ENCODE results near the gene MAML2. TPM values are rescaled to one million over a fixed set of nuclear protein-coding genes. Genes with fewer than 3 reads are reported as not detected.

Gene MAML2
- total and polyA plus RNA-seq, 2 of the 8 experiments (the other 6 are each of a cell fraction or from before 2014, with no cell fraction given), result 3.8 to 6.6 TPM

DNA sequence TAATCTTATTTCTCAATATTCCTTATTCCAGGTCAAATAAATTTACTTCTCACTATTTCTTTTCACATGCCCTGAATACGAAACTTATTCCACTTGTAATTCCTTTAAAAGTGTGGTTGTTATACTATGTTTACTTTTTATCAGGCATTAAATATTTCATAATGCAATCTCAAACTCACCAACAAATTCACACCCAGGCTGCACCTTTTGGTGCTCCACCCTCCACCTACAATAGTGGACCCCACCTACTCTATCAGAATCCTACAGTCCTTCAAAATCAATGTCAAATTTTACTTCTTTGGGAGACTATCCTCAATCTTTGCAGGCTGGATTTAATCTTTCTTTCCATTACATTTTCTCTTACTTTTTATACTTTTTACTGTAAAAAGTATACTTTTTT lies 353.2 kb downstream of the MAML2 start:
- WGBS, 2 experiments (ENCODE audit: extremely low coverage in 1 of 2, insufficient coverage in 1 of 2, insufficient read length in 1 of 2, insufficient replicate concordance in 2 of 2, low coverage in 1 of 2, low lambda C conversion rate in 2 of 2, missing lambda C conversion rate in 1 of 2), result 97% methylated on average over 1 of the region's 1 CpG; no CpG with 5 or more reads in 1 of the 2 experiments
- ChIA-PET POLR2A (ENCODE audit: partially characterized antibody) (no interaction called here), CTCF (ENCODE audit: partially characterized antibody) (no interaction called here)
- Histone ChIP-seq H2AFZ (ENCODE audit: low read length) (no peak overlapping the region), H3K4me1 (replicated peaks in 1 of 4; ENCODE audit: control insufficient read depth in 3 of 4, insufficient read depth in 4 of 4, low read length in 3 of 4) (peaks cover 0 to 7% (median 3%) of the 10 kb centered on the region in 4 experiments; a peak in 4 of 7 replicates), H2BK12ac (ENCODE audit: low read depth, low read length) (no peak overlapping the region), H3K23ac (ENCODE audit: insufficient read length) (no peak overlapping the region), H4K91ac (replicated peaks; ENCODE audit: insufficient read length, low read length) (no peak overlapping the region), H3K9me3 (ENCODE audit: insufficient read depth in 2 of 2, low read depth in 1 of 2, low read length in 1 of 2) (no peaks in the 10 kb centered on the region), H3K79me2 (ENCODE audit: control insufficient read depth in 1 of 2, insufficient read depth in 2 of 2, low read length in 2 of 2) (no peaks in the 10 kb centered on the region), H4K20me1 (replicated peaks in 1 of 2; ENCODE audit: control insufficient read depth in 1 of 2, insufficient read depth in 2 of 2, low read length in 2 of 2) (no peaks in the 10 kb centered on the region), H3K36me3 (ENCODE audit: control insufficient read depth in 2 of 4, insufficient read depth in 4 of 4, low read length in 3 of 4) (no peaks in the 10 kb centered on the region), H4K5ac (ENCODE audit: insufficient read length, low read depth, low read length) (no peak overlapping the region), H3K4me2 (ENCODE audit: insufficient read depth in 1 of 2, low read depth in 2 of 2, low read length in 2 of 2) (no peak overlapping the region), H3K9ac (replicated peaks in 1 of 4; ENCODE audit: extremely low read depth in 1 of 4, low read depth in 3 of 4, low read length in 3 of 4) (no peak overlapping the region), H2BK120ac (replicated peaks; ENCODE audit: low read depth, low read length) (no peak overlapping the region), H3K79me1 (ENCODE audit: low read depth, low read length) (no peaks in the 10 kb centered on the region), H3K4me3 (ENCODE audit: extremely low read depth in 1 of 4, insufficient read depth in 2 of 4, low read depth in 3 of 4, low read length in 4 of 4) (no peak overlapping the region), H3K27me3 (replicated peaks in 1 of 4; ENCODE audit: control insufficient read depth in 3 of 4, extremely low read depth in 1 of 4, insufficient read depth in 3 of 4, low read length in 3 of 4) (no peaks in the 10 kb centered on the region), H2BK15ac (ENCODE audit: low read length) (no peak overlapping the region), H3K14ac (ENCODE audit: insufficient read length) (no peak overlapping the region), H3K18ac (ENCODE audit: extremely low read depth, low read length) (no peak overlapping the region), H2BK20ac (ENCODE audit: low read length) (no peak overlapping the region), H4K8ac (ENCODE audit: extremely low read depth, insufficient read depth, low read length) (no peak overlapping the region), H3K56ac (replicated peaks; ENCODE audit: insufficient read length, low read depth, low read length) (no peak overlapping the region), H2AK5ac (ENCODE audit: low read depth, low read length) (no peak overlapping the region), H3K23me2 (ENCODE audit: low read depth, low read length) (peaks cover 2% of the 10 kb centered on the region; the same call in 1 of the 2 replicates), H2BK5ac (ENCODE audit: low read depth, low read length) (no peak overlapping the region), H3K4ac (replicated peaks; ENCODE audit: insufficient read length, low read depth, low read length) (no peak overlapping the region), H3K27ac (ENCODE audit: low read depth, low read length) (no peak overlapping the region)
- DNase-seq (ENCODE audit: low read depth in 1 of 2, low spot score in 2 of 2) (no peak), FAIRE-seq (no peak)
- TF ChIP-seq, protein P1, sequence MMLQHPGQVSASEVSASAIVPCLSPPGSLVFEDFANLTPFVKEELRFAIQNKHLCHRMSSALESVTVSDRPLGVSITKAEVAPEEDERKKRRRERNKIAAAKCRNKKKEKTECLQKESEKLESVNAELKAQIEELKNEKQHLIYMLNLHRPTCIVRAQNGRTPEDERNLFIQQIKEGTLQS (IDR thresholded peaks at IDR 0.05; ENCODE audit: insufficient read depth, low read depth, low read length), result no peak
- TF ChIP-seq ZNF274 (IDR thresholded peaks at IDR 0.05; ENCODE audit: borderline replicate concordance, extremely low read depth, low read length) (no peak), EGR1 (IDR thresholded peaks at IDR 0.05; ENCODE audit: borderline replicate concordance, low read depth, low read length) (no peak), POLR2AphosphoS5 (IDR thresholded peaks at IDR 0.05; ENCODE audit: low read depth, low read length) (no peak), KDM5A (IDR thresholded peaks at IDR 0.05; ENCODE audit: low read length) (no peak), CREB1 (IDR thresholded peaks at IDR 0.05) (no peak), CBX8 (IDR thresholded peaks at IDR 0.05; ENCODE audit: borderline replicate concordance, low read depth, low read length) (no peak), TCF12 (IDR thresholded peaks at IDR 0.05; ENCODE audit: low read depth, low read length) (no peak), SIN3A (conservative IDR thresholded peaks at IDR 0.05 in 1 of 2, IDR thresholded peaks at IDR 0.05 in 1 of 2; ENCODE audit: low read depth in 1 of 2, low read length in 2 of 2) (no peak), SP2 (IDR thresholded peaks at IDR 0.05; ENCODE audit: low read length) (no peak), PHF8 (conservative IDR thresholded peaks at IDR 0.05; ENCODE audit: low read depth, low read length) (no peak), NRF1 (IDR thresholded peaks at IDR 0.05; ENCODE audit: low read depth, low read length) (no peak), SIX5 (IDR thresholded peaks at IDR 0.05; ENCODE audit: low read depth, low read length) (no peak)
- TF ChIP-seq, protein P2, sequence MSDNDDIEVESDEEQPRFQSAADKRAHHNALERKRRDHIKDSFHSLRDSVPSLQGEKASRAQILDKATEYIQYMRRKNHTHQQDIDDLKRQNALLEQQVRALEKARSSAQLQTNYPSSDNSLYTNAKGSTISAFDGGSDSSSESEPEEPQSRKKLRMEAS (IDR thresholded peaks at IDR 0.05), result no peak
